Activated effector memory CD4-positive, alpha-beta T cell treated with Interleukin-2 at 50 U/mL for 16 hours (primary cell): ENCODE results near the gene SMARCAL1.
A peak's percentile ranks its signal among the peaks of the same experiment; 100 is the strongest.

Source experiments
- DNase-seq: peaks from one replicate; pipeline ENCODE4 v3.0.0-alpha.2; 2020

Gene SMARCAL1

DNA sequence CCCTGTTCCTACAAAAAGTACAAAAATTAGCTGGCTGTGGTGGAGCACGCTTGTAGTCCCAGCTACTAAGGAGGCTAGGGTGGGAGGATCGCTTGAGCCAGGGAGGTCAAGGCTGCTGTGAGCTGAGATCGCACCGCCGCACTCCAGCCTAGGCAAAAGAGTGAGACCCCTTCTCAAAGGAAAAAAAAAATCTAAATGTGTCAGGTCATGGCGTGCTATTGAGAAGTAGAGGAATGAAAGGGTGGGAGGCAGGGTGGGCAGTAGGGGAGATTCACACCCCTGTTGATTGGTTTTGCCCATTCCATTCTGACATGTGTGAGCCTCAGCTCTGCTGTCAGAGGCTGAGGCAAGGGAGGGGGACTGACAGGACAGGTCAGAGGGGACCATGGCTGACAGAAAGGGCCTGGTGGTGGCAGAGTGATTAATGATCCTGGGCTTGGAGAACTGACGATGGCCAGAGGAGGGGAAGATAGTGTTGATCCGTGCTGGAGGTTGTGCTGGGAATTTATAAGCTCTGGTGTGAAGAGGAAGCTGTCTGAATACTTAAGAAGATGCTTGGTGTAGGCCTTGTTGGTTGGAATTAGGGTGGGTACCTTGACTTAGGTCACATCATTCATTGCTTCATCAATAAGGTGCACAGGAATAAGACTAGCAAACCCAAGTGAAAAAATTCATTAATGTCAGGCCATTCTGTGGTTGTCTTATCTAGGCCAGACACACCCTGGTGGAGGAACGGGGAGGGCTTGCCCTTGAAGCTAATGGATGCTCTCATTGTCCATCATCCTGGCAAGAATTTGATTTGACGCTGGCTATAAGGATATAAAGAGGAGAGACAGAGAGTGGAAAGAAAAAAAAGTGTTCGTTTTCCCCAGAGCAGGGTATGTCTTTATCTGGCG is 19.1 kb upstream of the SMARCAL1 start:
- no peak for DNase-seq

DNA sequence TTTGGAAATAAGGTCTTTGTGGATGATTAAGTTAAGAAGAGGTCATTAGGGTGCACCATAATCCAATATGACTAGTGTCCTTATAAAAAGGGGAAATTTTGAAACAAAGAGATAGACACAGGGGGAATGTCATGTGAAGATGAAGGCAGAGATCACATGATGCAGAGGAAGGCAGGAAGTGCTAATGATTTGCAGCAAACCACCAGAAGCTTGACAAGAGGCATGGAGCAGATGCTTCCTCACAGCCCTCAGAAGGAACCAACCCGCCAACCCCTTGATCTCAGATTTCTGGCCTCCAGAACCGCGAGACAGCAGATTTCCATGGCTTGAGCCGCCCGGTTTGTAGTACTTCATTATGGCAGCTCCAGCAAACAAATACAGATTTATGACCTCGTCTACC is 17.4 kb upstream of the SMARCAL1 start:
- DNase-seq = no peak

DNA sequence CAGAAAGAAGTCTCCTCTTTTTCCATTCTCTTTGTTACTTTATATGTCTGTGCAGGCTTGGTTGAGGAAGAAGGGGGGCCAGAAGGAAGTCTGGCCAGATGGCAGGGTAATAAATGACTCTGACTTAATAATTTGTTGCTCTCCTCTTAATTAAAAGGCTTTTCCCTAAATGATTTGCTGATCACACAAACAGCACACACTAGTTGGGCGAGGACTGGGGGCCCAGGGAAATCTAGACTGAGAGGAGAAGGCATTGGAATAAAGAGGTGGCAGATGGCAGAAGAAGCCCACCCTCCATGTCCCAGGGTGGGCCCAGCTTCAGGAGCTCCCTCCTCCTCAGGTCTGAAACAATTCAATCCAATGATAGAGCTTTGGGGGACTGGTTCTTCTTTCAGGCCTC is 12.7 kb upstream of the SMARCAL1 start:
- no peak for DNase-seq

GRCh38 chr2:216402751-216403150 is 9.5 kb upstream of the SMARCAL1 start:
- no peak for DNase-seq

- DNase-seq = peak; percentile 14
Measured at GRCh38 chr2:216404010-216404618, 8.2 kb upstream of the SMARCAL1 start.

GRCh38 chr2:216405588-216405987 is 6.7 kb upstream of the SMARCAL1 start:
- no peak for DNase-seq

- no peak for DNase-seq
Measured at GRCh38 chr2:216406826-216407225, 5.5 kb upstream of the SMARCAL1 start.

DNA sequence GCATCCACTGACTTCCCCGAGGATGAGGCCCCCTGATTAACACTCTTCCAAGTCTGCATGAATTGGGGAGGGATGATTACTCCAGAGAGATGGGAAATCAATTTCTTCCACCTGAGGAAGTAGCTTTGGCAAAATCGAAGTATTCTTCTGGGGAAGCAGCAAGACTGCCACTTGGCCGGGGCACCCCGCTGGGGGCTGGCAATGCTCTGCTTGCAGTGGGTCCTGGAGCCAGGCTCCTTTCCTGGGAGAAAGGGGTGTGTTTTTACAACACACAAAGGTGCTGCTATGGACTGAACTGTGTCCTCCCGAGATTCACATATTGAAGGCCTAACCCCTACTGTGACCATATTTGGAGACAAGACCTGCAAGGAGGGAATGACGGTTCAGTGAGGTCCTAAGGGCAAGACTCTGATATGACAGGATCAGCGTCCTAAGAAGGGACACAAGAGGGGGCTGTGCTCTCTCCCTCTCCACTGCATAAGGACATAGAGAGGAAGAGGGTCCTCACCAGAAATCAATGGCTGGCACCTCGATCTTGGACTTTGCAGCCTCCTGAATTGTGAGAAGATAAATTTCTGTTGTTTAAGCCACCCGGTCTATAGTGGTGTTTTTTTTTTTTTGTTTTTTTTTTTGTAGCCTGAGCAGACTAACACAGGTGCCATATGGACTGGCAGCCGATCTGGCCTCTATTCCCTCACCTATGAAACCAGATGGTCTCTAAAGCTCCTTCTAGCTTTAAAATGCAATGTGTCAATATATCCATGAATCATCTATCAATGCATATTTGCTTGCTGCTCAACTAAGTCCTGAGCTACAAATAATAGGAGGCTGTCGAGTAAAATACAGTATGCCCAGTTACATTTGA is 3.6 kb upstream of the SMARCAL1 start:
- DNase-seq = no peak

DNA sequence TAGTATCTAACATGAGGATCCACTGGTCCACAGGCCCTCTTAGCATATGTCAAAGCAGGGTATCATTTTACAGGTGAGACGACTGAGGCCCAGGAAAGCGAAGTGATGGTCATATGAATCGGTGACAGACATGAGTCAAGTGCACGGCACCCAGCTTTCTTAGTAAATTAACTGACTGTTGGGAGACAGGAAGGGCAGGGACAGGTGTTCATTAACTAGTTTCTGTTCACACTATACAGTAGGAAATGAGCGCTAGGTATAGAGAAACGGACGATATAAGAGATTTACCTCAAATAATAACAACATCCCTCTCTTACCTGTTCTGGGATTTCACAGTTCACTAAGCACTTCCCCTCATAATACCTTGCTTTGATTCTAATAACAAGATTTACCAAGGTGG is 1.7 kb upstream of the SMARCAL1 start:
- no peak for DNase-seq

GRCh38 chr2:216413882-216414281 is 1.6 kb downstream of the SMARCAL1 start:
- DNase-seq = no peak

DNA sequence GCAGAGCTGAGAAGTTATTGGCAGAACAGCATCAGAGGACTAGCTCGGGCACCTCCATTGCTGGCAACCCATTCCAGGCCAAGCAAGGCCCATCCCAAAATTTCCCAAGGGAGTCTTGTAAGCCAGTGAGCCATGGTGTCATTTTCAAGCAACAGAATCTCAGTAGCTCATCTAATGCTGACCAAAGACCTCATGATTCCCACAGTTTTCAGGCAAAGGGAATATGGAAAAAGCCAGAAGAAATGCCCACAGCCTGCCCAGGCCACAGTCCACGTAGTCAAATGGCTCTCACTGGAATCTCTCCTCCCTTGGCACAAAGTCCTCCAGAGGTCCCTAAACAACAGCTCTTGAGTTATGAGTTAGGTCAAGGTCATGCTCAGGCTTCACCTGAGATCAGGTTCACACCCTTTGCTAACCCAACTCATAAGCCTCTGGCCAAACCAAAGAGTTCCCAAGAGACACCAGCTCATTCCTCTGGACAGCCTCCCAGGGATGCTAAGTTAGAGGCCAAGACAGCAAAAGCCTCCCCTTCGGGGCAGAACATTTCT is 2.6 kb downstream of the SMARCAL1 start:
- no peak for DNase-seq

DNA sequence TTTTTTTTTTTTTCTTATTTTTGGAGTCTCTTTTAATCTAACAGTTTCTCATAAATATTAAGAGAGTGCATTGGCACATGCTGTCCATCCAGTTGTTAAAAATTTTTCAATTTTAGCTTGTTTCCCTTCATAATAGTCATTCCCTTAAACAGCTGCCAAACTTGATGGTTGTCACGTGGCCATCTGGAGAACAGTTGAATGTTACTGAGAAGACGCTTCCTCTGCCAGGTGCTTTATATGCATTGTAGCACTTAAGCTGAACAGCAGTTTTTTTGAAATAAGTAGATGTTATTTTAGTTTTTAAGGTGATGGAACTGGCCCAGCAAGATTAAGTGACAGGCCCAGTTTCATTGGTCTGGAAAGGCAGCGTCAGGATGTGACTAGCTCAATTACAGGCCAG is 3.3 kb downstream of the SMARCAL1 start:
- DNase-seq = no peak

DNA sequence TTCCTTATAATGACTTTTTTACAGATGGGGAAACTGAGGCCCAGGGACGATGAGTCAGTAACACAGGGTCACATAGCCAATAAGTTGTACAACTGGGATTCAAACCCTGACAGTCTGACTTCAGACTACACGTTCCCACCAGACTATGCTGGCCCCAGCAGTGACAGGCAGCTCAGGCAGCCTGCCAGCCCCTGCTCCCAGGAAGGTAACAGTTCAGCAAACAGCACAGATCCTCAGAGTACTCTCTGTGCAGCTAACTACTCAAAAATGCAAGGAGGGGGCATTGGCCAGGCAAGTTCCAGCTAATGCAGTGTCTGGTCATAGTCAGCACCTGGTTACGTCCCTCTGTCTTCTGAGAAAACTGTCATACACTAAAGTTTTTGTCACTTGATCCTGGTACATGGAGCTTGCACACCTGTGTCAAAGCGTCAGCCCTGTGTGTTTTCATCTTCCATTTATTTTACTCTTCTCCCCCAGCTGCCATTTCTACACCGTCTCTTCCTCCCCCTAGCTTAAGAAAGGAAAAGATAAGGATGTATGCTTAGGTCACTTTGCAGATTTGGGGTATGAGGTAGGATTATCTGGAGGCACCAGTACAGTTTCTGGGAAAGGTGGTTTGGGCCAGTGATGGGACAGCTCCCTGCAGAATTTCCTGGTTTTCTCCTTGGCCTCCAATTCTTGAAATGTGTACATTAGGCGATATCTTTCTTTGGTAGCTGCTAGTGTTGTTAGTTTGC is 4.5 kb downstream of the SMARCAL1 start:
- DNase-seq = no peak

GRCh38 chr2:216418981-216419380 is 6.7 kb downstream of the SMARCAL1 start:
- DNase-seq = no peak

DNA sequence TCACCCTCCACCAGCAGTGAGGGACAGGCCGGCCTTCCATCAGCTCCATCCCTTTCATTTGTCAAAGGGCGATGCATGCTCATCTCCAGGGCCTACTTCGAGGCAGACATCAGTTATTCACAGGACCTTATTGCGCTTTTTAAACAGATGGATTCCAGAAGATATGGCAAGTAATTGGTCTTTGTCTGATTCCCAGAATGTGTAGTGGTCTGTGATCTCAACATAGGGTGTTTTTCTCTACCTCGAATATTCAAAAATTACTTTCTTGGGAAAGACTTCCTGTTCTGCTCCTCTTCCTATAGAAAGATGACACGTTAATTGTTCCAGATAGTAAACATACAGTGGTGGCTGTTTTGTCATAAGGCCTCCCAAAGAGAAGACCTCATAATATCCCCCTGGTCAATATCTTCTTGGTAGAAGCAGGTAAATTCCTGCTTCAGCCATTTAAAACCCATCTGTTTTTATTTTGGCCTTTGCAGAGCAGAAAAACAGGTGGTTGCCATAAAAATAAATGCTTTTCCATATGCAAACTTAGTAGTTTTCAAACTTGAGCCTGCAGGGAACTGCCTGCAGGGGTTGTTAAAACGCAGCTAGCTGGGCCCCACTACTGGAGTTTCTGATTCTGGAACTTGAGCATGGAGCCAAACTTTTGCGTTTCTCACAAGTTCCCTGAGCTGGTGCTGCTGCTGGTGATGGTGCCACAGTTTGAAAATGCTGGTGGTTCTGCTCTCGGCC is 8.2 kb downstream of the SMARCAL1 start:
- no peak for DNase-seq

DNA sequence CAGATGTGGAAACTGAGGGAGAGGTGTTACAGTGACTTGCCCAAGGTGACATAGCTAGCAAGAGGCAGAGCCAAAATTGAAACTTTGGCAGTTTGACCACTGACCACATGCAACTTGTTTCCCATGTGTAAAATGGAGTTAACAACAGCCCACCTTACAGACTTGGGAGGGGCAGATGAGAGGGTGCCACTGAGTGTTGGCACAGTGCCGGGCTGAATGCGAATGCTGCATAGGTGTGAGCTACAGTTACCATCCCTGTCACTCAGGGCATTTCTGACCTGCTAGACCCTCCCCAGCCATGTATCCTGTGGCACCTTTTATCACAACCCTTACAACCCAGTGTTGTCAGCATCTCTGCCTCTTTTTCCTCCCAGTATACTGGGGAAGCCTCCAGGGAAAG is 10.8 kb downstream of the SMARCAL1 start:
- no peak for DNase-seq

GRCh38 chr2:216424274-216424673 is 12.0 kb downstream of the SMARCAL1 start:
- DNase-seq = no peak

DNA sequence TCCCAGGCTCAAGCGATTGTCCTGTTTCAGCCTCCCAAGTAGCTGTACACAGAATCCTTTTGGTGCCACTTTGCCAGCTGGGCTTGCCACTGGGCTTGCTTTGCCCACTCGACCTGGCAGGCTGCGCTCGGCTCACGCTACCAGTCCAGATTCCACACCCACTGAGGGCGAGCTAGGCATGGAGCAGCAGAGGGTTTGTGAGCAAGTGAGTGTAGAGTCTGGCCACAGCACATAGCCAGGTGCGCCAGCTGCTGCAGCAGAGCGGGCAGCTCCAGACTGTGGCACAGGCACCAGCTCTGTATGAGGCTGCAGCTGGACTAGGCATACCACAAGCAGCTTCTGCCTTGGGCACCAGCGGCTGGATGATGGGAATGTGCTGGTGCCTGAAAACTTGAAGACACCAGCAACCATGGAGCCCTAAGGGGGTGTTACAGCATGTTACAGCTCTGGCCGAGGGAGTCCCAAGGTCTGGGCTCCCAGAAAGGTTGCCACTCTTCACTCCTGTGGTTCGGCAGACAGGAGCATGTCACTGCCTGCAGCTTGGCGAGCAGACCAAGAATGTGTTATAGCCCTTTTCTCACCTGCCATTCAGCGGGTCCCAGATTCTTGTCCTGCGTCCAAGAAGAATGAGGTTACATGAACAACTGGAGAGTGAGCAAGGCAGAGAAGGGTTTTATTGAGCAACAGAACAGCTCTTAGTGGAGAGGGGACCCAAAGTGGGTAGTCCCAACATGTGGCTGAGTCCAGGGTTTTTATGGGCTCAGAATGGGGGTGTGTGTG is 12.9 kb downstream of the SMARCAL1 start:
- DNase-seq = no peak

DNA sequence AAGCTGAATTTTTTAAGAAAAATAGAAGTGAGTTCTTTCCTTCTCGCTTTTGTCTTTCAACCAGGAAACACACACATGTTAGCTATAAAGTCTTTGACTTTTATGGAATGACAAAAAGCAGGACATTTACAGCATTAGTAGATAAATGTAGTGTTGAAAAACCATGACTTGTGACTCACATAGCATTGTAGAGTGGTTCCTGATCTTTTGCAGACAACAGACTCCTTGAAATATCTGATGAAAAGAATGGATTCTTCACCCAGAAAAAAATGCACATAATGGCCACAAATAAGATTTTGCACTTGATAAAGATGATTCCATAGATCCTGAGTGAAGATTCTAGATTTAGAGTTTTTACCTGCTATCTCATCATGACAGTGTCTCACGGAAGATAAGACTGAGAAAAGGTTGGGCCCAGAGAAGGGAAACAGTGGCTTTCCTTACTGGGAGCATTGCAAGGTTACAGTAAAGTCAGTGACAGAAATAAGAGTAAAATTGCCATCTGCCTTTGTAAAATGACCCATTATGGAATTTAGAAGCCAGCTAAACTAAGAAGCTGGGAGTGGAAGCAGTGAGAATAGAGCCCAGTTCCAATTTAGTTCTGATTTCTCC is 14.0 kb downstream of the SMARCAL1 start:
- DNase-seq = no peak

DNA sequence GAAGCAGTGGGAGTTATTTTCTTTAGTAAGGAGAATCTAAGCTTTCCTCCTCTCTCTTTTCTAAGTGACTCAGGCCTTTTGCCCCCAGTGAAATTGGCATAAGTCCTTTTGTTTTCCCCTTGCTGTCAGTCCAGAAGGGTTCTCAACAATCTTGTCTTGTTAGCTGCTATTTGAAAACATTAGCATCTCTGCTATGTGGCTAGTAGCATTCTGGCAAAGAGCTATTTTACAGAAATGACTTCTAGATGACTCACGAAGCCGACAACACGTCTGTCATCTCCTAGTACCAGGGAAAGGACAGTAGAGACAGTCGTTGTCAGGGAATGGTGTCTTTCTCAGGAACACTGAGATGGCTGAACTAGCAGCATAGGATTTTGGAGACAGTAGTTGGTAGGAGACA is 14.7 kb downstream of the SMARCAL1 start:
- DNase-seq = no peak
